GM11168 (cell line): ENCODE measurements around the gene SHISAL1.

Experiments used
- in situ Hi-C: fragments of 300-500 bp; cut with MboI; formaldehyde crosslinking; loops from one replicate; pipeline ENCODE4 v1.12.0; 2022; ENCODE audit warnings: low sequenced_read_pairs; ENCODE audit not compliant: unreplicated experiment

The SHISAL1 gene

DNA sequence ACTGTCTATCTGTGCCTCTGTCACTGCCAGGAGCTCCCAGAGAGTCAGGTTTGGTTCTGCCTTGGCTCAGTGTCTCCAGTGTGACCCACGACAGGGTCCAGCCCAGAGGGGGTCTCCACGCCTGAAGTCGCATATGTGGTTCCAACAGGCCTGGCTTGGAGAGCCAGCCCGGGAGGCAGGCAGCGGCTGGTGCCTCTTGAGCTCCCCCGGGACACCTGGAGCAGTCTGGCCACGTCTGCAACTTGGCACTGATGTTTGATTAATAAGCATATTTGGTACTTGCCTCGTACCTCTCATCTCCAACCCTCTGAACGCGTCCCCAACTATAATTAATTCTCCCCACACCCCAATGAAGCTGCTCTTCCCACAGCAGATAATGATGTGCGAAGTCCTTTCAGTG, 31.7 kb upstream of the SHISAL1 start:
- in situ Hi-C loops = no loop called here

DNA sequence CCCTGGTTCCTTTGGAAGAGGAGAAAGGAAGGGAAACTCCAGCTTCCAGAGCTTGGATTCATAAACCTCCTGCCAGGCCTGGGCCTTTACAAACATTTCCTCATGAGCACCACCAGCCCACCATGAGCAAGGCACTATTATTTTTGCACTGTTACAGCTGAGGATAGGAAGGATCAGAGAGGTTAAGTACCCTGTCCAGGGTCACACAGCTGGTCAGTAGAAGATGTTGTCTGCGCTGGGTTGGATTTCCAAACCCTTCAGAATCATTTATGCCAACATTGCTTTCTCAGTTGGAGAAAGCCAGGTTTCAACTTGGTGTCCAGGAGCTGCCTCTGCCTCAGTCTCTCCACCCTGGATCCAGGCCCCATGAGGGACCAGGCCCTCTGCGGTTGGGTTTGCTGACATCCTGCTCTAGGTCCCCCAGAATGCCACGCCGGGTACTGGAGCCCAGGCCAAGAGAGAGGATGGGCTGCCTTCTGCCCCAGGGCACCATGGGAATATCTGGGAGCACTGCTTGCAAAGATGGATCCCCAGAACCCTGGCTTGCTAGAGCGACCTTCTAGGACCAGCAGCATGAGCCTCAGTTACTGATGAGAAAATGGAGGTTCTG, 29.7 kb upstream of the SHISAL1 start:
- in situ Hi-C loops = no loop called here

DNA sequence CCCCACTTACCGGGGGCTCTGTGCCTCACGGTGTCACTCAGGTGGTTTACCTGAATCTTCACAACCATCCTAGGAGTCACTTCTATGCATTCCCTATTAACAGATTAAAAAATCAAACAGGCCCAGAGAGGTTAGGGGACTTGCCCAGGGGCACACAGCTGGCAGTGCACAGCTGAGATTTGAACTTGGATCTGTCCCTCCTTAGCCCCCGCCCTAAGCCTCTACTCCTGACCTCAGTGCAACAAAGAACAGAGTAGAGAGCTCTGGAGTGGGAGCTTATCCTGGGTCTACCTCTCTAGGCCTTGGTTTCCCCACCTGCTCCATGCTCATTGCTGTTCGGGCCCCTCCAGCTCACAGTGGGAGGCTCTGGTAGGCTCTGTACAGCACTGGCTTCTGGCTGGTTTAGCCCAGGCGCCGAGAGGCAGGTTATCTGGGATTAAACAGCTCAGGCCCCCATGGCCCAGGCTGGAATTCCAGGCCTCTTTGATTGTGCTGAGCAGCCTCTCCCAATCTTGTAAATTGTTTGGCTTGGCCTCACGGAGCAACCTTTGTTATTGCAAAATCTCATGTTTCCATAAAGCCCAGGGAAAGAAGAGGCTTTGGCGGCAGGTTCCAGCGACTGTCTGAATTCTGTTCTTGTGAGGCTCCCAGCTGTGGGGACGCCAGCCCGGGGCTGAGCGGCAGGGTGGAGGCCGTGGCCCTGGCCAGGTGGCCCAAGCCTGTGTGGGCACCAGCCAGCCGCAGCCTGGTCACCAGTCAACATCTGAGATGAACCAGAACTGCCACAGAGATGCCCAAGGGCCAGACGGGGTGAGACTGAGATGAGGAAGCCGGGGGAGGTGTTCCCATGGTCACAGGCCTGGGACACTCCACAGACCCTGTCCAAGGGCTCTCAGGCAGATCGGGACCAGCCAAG, 28.9 kb upstream of the SHISAL1 start:
- in situ Hi-C loops = no loop called here

DNA sequence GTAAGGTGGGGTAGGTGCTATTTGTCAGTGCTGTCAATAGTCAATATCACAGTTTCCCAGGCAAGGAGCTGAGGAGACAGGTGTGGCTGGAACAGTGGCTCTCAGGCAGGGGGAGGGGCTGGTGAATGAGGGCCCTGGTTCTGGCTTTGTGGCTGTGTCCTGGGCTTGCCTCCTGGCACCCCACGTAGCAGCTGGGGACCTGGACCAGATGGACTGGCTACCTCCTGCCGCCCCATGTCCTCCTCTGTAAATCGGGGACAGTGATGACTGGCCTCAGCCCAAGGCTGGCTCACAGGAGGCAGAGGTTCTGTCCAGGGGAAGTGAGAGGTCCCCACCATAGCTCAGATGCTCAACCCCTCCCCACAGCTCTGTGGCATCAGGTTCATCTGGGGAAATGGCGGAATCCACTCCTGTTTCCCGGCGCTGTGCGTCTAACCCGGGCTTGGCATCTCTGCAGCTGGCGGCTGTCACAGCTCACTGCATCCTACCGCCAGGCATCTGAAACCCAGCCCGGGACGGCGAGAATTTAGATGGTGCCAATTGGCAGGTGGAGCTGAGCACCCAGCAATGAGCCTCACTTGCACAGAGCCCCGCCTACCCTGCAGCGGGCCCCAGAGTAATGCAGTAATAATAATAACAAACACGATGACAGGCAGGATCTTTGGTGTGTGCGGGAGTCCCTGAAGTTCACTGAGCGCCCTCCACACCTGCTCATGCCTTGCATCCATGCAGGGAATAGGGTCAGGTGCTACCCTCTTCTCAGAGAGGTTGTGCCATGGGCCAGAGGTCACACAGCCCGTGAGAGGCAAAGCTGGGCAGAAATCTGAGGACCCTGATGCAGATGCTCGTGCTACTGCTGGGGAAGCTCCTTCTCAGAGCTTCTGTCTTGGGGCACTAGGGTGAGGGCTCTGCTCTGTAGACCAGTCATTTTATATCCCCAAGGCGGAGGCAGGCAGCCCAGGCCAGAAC, 27.8 kb upstream of the SHISAL1 start:
- in situ Hi-C loops = no loop called here

DNA sequence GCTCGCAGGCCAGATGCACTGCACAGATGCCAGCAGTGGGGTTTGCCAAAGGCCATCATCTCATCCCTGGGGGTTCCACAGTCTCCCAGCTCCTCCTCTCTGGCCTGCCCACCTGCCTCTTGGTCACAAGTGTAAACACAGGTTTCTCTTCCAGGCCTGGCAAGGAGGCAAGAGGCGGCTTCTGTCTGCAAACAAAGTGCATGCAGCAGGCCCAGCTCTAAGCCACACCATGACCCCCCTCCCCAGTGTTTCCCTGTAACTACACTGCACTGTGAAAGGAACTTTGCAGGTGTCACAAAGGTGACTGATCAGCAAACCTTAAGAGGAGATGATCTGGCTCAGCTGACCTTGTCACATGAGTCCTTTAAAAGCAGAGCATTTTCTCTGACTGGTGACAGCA, 26.2 kb upstream of the SHISAL1 start:
- in situ Hi-C loops = no loop called here

DNA sequence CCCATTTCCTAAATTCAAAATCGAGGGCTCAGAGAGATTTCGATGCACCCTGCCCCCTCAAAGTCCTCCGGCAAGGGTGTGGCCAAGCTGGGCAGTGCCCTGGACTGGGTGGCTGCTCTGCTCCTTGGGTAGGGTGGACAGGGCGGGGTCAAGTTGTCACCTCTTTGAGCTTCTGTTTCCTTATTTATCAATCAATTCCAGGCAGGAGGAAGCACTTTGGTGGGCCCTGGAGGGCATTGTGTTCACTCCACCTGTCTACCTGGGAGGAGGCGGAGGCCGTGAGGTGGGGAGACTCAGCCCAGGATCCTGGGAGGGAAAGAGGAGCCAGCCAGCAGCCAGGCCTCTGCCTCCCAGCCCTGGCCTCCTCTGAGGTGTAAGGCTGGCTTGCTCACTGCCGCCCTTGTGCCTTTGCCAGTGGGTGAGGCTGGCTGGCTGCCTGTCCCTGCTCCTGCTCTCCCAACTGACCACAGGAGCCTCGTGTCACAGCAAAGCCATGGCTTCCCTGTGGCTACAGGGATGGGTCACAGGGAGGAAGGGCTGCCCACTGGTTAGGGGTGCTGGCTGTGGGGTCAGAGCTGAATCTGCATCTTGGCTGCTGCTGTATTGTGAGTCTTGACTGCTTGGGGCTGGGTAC, 25.5 kb upstream of the SHISAL1 start:
- in situ Hi-C loops = no loop called here

DNA sequence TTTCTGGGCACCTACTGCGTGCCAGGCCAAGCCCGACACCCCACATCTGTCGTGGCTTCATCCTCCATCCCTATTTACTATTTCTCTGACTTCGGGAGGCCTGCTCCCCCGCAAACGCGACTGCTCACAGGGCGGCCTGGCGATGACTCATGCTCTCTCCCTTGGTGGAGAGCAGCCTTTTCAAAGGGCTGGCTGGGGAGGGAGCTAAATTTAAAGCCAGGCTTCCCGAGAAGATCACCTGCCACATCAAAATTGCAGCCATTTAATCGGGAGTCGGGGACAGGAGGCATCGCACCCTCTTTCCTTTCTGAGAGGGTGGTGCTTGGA, 24.9 kb upstream of the SHISAL1 start:
- in situ Hi-C loops = no loop called here

DNA sequence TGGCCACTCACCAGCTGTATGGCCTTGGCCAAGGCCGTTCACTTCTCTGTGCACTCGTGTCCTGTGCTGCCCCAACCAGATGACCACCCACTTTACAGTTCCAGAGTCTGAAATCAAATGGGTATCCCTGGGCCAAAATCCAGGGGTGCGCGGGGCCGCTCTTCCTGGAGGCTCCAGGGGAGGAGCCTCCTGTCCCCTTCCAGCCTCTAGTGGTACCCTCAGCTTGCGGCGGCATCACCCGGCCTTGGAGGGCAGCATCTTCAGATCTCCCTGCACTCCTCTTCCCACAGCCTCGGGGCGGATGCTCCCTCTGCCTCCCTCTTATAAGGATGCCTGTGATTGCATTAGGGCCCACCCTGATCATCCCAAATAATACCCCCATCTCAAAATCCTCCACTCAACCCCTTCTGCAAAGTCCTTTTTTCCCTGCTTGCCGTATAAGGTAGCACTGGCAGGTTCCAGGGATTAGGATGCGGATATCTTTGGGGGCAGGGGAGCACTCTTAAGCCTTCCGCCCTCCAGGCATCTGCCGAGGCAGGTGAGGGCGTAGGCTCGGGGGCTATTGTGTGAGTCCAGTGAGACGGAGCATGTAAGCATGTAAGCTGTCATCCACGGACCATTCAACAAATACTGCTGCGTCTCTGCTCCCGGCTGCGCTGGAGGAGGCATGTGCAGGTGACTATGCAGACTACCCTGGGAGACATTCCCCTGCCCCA, 24.4 kb upstream of the SHISAL1 start:
- in situ Hi-C loops = no loop called here

DNA sequence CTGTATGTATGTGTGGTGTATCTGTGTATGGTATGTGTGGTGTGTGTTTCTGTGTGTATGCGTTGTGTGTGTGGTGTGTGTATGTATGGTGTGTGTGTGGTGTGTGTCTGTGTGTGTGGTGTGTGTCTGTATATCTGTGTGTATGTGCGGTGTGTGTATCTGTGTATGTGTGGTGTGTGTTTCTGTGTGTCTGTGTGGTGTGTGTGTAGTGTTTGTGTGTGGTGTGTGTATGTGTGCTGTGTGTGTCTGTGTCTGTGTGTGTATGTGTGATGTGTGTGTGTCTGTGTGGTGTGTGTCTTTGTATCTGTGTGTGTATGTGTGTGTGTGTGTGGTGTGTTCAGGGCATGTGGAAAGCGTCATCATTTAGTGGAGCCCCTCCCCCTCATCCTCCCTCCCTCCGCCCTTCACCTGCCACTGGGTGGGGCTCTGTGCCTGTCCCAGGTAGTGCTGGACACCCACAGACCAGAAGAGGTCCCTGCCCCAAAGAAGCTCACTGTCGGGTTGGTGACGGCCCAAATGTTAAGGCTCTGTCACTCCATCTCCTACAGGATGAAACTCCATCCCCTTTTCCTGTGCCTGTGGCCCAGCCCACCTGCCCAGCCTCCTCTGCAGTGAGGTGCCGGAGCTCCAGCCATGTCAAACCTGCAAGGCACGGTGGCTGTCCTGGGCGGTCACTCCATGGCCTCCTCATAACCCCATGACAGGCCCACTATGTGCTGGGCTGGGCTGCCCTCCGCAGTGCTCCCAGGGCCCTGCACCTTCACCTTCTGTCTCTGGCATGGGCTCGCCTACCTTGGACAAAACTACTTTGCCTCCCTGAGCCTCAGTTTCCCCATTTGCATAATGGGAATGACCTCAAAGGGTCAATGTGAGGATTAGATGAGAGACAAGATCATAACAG, 23.4 kb upstream of the SHISAL1 start:
- in situ Hi-C loops = no loop called here

DNA sequence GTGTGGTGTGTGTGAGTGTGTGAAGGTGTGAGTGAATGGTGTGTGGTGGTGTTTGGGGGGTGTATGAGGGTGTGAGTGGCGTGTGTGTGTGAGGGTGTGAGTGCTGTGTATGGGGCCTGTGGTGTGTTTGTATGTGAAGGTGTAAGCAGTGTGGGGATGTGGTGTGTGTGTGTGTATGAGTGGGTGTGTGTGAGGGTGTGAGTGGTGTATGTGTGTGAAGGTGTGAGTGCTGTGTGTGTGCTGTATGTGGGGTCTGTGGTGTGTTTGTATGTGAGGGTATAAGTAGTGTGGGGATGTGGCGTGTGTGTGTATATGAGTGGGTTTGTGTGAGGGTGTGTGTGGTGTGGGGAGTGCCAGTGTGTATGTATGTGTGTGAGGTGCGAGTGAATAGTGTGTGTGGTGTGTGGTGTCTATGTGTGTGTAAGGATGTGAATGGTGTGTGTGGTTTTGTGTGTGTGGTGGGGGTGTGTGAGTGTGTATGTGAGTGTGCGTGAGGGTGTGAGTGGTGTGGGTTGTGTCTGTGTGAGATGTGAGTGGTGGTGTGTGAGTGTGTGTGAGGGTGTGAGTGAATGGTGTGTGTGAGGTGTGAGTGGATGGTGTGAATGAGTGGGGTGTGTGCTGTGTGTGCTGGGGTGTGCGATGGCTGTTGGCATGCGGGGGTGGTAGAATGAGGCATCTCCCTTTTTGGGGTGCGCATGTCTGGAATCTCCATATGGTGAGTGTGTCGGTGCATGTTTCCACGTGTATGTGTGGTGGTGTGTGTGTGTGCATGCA, 22.5 kb upstream of the SHISAL1 start:
- in situ Hi-C loops = no loop called here

DNA sequence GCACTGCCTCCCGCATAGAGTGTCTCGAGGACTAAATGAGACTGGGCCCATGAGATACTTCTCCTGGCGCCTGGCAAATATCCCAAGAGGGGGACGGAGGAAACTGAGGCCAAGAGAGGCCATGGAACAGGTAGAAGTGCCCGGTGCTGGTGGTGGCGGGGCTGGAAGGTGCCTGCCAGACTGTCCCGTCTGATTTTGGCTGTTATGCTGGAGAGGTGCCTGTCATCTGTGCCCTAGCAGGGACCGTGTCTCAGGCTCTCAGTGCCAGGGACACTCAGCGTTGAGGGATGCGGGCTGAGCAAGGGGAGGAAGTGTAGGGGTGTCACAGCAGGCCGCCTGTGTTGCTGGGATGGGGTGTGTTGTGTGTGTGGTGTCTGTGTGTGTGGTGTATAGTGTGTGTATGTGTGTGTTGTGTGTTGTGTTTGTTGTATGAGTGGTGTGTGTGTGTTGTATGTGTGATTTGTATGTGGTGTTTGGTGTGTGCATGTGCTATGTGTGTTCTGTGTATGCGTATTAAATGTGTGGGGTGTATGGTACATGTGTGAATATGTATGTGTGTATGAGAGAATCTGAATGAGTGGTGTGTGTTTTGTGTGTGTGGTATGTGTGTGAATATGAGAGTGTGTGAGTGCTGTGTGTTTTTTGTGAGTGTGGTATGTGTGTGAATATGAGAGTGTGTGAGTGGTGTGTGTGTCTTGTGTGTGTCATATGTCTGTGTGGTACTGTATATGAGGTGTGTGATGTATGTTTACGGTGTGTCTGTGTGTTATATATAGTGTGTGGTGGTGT, 21.3 kb upstream of the SHISAL1 start:
- in situ Hi-C loops = no loop called here

DNA sequence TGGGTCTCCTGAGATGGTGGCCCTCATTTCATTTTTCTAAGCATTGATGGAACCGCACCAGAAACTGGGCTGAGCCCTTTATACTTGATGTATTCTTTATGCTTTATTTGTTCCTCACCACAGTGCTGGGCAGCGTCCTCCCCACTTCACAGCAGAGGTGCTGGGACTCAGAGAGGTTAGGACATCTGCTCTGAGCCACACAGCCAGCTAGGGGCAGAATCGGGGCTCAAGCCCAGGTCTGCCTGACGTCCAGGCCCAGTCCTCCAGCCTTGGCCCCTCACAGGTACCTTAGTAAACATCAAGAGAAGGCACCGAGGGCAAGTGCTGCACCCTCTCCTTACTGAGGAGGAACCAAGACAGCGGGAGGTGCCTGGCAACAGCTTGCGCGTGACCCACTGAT, 20.2 kb upstream of the SHISAL1 start:
- in situ Hi-C loops = no loop called here

DNA sequence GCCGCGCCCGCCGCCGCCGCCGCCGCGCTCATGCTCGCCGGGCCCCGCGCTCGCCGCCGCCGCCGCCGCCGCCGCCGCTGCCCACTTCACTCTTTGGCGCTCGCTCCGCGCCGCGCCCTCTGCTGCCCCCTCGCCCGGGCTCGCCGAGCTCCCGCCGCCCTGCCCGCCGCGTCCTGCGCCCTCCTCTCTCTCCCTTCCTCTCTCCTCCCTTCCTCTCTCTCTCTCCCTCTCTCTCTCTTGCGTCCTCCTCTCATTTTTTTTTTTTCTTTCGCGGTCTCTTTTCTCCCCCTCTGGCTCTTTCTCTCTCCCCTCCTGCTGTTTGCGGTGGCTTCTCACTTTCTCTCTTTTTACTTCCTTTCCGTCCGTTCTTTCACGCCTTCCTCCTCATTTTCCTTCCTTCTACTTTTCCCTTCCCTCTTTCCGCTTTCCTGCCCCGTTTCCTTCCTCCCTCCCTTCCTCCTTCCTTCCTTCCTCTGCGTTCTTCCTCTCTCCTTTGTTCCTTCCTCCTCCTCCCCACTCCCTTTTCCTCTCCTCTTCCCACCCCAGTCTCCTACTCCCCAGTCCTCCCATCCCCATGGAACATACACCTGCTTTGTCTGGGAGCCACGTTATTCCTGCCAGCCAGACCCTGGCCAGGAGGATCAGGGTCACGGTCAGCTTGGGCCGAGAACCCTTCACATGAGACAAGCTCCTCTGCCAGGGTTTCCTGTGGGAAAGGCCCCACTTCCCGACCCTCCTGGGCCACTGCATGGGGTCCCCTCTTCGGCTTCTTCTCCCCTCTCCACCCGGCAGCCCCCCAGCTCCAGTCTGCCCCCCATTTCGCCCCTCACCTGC, 19.3 kb upstream of the SHISAL1 start:
- in situ Hi-C loops = no loop called here

DNA sequence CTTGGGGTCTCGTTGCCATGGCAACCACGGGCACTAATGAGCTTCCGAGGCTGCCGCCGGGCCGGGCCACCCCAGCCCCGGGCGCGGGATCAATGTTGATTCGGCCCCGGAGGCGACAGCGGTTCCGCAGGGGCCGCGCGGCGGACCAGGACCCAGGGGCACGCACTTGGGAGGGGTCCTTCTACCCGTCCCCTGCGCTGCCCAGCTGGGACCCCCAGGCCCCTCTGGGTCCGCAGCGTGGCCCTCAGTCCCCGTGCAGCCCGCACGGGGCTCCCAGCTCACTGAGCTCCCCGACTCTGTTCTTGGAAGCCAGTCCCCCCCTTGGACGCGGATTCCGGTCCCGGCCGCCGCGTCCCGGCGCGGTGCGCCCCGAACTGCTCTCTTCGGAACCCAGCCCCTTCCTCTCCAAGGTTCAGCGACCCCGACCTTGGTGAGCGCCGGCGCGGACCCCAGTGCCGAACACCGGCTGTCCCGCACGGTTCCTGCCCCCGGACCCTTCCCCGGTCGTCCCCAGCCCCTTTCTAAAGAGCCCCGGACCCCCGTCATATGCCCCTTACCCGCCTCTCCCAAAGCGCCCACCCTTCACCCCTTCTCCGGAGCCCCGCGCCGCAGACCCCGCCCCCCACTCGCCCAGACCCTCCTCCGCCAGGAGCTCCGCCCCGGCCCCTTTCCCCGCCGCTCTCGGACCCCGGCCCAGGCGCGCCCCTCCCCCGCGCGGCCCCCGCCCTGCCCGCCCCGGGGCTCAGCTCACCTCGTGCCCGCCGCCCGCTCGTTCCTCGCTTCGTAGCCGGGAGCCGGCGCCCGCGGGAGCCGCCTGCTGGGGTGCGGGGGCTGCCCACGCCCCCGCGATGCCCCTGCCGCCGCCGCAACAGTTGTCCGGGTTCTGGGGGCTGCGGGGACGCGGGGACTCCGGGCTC, 18.3 kb upstream of the SHISAL1 start:
- in situ Hi-C loops = no loop called here

DNA sequence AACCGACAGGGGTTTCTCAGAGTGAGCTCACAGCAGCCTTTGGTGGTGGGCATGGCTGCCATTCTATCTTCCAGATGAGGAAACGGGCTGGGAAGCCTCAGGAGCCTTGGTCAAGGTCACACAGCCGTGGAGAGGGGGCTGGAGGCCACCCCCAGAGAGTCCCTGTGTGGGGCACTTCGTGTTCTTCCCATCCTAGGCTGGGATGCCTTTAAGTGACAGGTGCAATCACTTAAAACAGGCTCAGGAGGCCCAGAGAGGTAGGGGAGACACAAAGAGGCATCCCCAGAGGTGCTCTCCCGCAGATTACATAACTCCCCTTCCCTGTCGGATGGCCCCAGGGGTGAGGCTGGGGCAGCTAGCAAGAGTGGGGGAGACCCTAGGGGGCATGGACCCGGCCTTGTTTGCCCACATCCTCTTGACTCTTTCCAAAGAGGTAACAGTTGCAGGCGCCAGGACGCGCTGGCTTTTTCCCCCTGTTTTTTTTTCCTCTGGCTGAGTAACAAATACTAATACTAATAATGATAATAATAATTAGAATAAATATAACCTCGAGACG, 17.5 kb upstream of the SHISAL1 start:
- in situ Hi-C loops = no loop called here
